AG08395 (cell line): ENCODE data around the gene OBSCN.
A peak's percentile ranks its signal among the peaks of the same experiment; 100 is the strongest.
"Not testable (repeated sequence)": the region's sequence is repeated elsewhere in the genome, so short reads cannot be mapped to it uniquely, and the experiment has no call there.

Experiments used
- DNase-seq: peaks from one replicate; pipeline ENCODE4 v3.0.0; 2012; ENCODE audit warnings: mixed read lengths, low spot score

The OBSCN gene

GRCh38 chr1:228185641-228185965 lies 22.2 kb upstream of the OBSCN start:
- DNase-seq = no peak

- not testable (repeated sequence) for DNase-seq
Measured at GRCh38 chr1:228188249-228188648, 19.6 kb upstream of the OBSCN start.

DNA sequence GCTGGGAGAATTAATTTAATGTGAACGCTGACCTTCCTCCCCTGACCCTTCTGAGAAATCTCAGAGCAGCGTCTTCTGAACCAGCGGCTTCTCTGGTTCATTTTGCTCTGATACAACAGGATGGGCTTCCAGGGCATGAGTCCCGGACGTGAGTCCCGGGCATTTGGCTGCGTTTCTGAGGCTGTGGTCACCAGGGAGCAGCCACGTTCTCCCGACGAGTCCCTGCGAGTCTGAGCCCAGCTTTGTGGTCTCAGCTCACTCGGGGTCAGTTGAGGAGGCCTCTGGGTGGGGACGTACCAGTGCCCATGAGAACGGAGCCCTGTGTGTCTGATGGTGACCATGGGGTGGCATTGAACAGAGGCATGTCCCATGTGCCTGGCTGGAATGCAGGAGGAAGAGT lies 17.7 kb upstream of the OBSCN start:
- DNase-seq = no peak

GRCh38 chr1:228190778-228191177 lies 17.1 kb upstream of the OBSCN start:
- DNase-seq = no peak

DNA sequence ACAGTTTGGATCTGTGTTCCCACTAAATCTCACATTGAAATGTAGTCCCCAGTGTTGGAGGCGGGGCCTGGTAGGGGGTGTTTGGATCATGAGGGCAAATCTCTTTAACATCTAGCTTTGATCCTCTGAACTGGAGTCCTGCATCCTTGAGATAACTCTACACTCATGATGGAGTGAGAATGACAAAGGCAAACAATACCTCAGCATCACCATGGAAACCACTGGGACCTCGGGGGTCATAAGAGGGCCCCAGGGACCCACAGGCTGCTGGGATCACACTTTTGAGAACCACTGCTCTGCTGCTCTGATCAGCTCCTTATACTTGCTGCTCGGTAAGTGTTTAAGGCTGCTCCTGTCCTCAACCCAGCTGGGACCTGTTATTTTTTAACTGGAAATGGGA lies 13.4 kb upstream of the OBSCN start:
- DNase-seq = no peak

DNA sequence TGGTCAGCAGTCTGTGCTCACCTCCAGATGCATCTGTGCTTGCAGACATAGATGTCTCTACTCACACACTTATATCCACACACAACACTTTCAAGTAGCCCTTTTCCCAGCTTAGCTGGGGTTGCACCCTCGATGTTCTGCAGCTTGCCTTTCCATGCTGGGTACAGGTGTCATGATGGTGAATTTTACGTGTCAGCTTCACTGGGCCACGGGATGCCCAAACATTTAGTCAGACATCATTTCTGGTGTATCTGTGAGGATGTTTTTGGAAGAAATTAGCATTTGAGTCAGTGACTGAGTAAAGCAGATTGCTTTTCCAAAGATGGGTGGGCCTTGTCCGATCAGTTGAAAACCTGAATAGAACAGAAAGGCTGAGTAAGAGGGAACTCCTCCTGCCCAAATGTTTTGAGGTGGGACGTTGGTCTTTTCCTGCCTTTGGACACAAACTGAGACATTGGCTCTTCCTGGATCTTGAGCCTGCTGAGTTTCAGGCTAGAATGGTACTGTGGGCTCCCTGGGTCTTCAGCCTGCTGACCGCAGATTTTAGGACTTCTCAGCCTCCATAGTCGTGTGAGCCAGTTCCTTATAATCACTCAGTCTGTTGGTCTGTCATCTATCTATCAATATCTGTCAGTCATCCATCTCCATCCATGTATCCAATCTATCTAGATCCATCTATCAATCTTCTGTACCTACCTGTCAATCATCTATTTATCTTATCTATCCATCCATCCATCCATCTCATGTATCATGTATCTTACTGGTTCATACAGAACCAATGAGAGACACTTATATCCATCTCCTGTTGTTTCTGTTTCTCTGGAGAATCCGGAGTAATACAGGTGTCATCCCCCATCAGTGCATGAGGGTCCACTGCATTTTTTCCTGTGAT lies 12.7 kb upstream of the OBSCN start:
- no peak for DNase-seq

DNA sequence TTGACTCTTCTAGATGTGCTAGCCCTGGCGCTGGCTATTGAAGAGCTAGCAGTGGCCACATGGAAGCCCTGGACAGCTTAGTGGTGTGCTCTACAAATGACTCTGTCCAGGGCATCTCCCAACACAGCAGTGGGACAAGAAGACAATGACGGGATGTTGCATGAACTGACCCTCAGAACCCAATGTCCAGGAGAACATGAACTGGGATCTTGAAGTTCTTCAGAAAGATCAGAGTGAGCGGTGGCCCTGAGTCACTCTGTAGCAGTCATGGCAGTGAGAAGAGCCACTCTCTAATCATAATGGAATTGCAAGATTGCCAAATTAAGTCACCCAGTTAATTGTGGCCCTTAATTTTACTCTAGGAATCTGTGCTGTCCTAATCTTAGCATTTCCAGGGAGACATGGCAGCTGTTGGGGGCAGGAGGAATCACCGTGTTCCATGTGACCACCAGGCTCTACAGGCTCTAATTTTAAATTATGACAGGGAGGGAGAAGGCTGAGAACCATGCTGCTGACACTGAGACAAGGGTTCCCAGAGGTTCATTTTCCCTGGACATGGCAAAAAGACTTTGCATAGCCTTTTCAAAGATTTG lies 10.2 kb upstream of the OBSCN start:
- DNase-seq = no peak

GRCh38 chr1:228198977-228199590 lies 8.8 kb upstream of the OBSCN start:
- peak; percentile 30 for DNase-seq

- no peak for DNase-seq
Measured at GRCh38 chr1:228204958-228205357, 2.9 kb upstream of the OBSCN start.

DNA sequence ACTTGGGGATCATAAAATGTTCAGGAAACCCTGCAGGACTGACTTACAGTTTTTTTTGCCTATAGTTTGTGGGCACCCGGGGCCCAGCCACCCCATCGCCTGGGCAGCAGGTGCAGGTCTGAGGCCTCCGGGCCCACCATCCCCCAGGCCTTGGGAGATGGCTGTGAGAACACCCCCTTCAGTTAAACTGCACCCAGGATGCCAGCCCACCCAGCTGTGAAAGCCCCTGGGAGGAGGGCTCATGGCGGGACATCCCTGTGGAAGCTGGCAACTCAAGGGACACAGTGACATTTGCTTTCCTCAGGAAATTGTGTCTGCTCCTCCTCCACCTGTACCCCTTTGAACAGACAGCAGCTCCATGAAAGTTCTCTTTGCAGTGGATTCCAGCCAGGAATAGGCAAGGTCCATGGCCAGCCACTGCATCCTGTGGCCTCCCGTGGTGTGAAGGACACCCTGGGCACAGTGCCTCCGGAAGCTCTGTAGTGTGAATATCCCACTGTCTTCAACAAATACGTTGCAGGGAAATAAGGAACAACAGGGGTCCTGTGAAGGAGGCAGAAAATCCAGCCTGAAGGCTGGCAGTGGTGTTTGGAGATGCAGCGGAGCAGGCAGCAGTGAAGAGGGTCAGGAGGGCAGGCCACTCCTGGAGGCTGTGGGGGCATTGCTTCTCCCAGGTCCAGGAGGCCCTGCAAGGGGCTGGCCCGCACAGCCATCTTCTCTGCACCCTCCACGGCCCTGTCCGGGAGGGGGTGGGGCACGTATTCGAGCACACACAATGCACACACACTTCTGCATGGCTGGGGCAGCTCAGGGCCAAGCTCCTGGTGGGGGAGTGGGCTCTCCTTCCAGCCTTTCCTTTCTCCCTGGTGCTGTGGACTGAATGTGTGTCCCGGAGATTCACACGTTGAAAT lies 2.1 kb upstream of the OBSCN start:
- DNase-seq = no peak

DNA sequence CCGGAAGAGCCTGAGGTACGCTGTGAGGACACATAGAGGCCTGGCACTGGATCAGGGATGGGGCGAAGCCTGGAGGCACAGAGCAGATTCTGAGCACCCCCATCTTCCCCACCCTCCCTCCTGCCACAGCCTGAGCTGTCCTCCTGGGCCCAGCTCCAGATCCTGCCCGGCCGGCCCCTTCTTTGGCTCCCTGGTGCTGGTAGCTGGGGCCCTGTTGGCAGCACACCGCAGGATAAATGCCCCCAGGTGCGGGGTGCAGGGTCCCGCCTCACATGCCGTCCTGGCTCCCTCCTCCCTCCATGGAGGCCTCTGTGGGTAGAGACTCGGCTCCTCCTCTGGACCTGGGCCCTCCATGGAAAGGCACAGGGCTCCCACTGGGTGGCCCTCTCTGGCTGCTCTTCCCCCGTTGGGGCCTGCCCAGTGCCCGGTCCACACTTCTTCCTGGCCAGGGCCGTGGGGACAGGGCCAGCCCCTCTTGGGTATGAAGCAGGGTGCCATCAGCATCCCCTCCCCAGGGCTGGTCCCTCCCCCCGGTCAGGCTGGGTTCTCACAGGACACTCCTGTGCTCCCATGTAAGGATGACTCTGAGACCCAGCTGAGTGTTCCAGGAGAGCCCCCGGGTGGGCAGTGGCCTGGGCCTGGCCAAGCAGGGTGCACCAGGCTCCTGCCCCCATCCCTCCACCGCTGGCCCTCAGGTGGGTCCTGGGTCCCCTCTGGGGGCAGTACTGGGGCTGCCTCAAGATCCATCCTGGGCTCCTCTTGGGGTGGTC lies 1.1 kb upstream of the OBSCN start:
- DNase-seq = no peak

- DNase-seq = no peak
Measured at GRCh38 chr1:228207381-228207810, 448 bp upstream of the OBSCN start.

- no peak for DNase-seq
Measured at GRCh38 chr1:228208831-228209551, 1.1 kb downstream of the OBSCN start.

- DNase-seq = no peak
Measured at GRCh38 chr1:228209657-228210056, 1.8 kb downstream of the OBSCN start.

- DNase-seq = no peak
Measured at GRCh38 chr1:228210076-228210651, 2.3 kb downstream of the OBSCN start.

DNA sequence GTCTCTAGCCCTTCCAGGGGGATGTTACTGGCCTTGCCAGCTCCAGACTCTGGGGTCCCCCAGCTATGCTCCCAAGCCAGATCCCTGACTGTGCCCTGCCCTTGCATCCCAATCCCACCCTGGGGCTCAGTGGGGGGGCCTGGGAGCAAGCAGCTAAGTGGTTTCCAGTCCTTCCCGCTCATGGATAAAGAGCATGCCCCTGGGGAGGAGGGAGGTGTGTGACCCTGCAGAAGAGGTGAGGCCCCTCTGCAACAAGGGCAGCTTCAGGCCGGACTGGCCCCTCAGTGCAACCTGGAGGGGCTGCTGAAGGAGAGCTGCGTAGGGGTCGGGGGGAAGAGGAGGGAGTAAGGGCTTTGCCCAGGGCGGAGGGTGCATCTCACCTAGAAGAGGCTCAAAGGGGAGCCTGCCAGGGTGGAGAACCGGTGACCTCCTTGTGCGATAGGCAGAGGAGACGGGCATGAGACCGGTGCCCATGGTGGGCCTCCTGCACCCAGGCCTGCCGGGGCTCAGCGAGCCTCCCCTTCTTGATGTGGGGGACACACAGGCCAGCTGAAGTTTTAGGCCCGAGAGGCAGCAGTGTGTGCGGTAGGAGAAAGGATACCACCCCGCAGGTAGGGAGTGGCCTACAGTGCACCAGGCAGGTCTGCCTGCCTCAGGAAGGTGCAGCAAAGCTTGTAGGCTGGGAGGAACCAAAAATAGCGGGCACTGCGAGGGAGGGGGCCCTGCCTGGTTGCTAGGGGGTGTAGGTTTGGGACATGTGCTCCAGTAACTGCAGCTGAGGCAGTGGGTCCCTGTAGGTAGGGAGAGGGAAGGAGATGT lies 3.1 kb downstream of the OBSCN start:
- no peak for DNase-seq

- no peak for DNase-seq
Measured at GRCh38 chr1:228211531-228212414, 3.9 kb downstream of the OBSCN start.

GRCh38 chr1:228212415-228212965 lies 4.6 kb downstream of the OBSCN start:
- no peak for DNase-seq
